Activated CD8-positive, alpha-beta memory T cell treated with anti-CD3 and anti-CD28 coated beads for 1 hour (primary cell): ENCODE data around the gene RBM44.
"Not testable (repeated sequence)": the region's sequence is repeated elsewhere in the genome, so short reads cannot be mapped to it uniquely, and the experiment has no call there.

ENCODE experiments used
- DNase-seq, 2 donors: peaks; one replicate each; pipeline ENCODE4 v3.0.0-alpha.2; 2020; ENCODE audit warnings: low read depth in 1 of 2; ENCODE audit errors: extremely low read depth in 1 of 2

The RBM44 gene

DNA sequence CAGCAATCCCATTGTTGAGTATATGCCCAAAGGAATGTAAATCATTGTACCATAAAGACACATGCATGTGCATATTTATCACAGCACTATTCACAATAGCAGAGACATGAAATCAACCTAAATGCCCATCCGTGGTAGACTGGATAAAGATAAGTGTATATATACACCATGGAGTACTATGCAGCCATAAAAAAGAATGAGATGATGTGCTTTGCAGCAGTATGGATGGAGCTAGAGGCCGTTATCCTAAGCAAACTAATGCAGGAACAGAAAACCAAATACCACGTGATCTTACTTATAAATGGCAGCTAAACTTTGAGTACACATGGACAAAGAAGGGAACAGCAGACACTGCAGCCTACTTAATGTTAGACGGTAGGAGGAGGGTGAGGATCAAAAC is 42.5 kb downstream of the RBM44 start:
- DNase-seq = no peak

DNA sequence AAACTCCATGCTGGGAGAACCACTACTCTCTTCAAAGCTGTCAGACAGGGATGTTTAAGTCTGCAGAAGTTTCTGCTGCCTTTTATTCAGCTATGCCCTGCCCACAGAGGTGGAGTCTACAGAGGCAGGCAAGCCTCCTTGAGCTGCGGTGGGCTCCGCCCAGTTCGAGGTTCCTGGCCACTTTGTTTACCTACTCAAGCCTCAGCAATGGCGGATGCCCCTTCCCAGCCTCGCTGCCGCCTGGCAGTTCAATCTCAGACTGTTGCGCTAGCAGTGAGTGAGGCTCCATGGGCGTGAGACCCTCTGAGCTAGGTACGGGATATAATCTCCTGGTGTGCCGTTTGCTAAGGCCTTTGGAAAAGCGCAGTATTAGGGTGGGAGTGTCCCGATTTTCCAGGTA is 50.4 kb downstream of the RBM44 start:
- DNase-seq = not testable (repeated sequence)

DNA sequence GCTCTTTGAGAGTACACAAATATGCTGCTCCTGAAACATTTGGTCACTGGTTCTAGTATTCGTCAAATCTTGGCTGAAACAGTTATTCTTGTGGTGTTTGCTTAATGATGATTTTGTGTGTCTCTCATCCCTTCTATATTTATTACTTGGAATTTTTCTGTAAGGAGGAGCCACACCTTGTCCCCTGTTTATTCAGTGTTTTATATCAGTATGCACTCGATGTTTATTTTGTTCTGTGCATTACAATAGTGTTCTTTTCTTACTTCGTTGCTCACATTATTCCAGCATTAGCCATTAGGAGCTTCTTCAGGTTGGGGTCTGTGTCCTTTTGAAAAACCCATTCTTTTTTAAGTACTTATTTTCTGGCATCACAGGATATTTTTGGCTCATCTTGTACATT is 55.7 kb downstream of the RBM44 start:
- DNase-seq = no peak

DNA sequence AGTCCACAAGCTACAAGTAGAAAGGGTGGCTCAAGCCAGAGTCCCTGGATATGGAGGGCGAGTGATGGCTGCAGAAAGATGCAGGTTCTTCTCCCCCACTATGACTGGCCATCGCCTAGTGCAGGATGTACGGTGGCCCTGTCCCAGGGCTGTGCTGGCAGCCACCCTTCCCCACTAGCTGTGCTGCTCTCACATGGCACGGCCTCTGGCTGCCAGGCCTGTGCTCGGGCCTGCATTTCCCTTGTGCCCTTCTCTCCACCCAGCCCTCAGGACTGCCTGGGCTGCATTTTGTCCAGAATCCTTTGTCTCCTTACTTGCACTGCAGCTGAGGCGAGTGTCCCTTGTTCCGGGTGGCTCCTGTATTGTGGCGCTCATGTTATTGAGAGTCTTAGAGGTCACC is 59.2 kb downstream of the RBM44 start:
- DNase-seq = no peak

DNA sequence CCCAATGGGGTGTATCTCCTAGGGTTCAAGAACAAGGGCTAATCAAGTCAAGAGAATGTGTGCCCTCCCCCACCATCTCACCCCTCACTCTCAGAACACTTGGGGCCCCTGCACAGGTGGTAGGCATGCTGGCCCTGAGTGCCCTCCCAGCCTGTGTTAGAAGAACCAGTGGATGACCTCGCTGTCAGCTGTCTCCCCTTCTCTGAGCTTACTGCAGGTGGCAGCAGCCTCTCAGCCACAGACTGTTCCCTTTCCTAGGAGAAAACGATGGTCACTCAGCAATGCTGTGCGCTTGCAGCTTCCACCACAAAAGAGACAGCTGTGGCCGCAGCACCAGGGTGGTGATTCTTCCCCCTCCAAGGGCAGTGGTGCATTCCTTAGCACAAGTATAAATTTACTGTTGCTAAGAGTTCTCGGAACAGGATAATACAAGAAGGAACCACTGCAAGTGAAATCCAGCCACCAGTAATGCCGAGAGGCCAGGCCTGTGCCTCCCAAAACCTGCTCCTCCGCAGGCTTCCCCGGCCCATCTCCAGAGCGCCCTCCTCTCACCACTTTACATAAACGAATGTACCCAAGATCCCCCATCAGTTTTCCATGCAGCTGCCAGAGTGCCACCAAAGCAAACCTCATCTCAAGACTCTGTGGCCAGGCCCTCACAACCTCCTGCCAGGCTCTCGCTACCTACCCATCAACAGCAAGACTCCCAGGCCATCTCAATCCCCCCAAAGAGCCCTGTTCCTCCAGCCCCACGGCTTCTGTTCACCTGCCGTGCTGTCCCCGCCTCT is 59.9 kb downstream of the RBM44 start:
- DNase-seq = no peak

DNA sequence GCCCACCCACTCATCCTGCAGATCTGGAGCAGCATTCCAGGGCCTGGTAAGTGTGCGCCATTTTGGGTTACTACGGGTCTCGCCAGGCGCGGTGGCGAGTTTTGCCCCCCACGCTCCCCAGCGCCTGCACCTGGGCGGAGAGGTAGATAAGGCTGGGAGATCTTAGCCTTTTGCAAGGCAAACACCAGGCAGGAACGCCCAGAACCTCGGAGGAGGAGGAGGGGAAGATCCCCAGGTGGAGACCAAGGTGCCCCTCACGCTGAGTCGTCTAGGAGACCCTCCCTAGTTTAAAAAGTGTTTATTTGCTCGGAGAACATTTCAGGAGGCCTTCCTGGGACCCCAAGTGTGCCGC is 60.5 kb downstream of the RBM44 start:
- no peak for DNase-seq

DNA sequence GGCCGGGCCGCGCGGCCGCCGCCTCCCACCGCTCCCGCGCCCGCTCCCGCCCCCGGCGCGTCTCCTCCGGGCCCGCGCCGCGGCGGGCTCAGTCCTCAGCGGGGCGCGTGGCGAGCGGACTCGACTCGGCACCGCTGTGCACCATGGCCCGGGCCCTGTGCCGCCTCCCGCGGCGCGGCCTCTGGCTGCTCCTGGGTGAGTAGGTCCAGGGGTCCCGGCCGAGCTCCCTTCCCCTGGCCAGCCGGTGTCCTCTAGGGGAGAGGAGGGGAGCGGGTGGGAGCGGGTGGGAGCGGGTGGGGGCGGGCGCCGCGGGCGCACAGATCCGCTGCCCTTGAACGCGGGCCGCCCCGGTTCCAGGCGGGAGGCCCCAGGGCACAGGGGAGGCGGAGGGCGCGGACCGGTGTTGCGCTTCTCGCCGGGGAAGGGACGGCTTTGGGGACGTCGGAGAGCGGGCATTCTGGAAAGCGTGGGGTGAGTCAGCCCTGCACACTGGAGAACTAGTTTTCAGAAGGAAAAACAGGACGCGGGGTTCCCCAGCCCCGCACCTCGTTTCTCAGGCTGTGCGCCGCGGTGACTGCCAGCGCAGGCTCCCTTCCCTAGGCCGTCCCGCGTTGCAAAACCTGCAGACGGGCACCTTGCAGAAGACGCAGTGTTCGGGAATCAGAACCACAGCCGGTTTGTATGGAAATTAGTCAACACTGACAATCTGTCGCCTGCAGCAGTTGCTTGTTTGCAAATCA is 61.1 kb downstream of the RBM44 start, which contains the start of gene RAMP1:
Gene RAMP1 (plus strand): TSS at position 91 of the 740 bp plus-strand sequence. CDS start 53 bp downstream, at position 144.
- DNase-seq = no peak

DNA sequence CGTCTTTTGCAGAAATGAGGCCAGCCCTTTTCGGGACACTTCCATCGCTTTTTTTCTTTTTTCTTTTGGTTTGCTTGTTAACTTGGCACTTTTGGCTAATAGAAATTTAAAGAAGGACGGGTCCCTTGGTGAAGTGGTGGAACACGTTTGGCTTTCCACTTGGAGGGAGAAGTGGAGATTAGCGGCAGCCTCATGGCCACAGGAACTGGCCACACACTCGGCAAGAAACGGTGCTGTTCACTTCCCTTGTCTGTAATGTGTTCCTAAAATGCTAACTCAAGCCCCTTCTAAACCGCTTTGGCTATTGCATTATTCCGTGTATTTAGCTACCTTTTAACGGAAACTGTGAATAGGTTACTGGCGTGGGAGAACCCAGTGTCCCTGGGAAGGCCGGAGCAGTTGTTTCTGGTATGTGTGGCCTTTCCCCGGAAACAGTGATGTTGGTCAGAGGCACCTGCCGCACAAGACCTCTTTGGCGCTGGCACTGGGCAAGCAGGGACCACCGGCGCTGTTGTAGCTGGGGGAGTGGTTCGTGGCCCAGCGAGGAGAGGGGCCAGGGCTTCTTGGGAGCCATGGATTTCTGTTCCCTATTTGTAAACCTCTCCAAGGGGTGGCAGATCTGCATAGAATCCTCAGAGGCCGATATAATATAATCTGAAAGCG is 61.8 kb downstream of the RBM44 start:
- DNase-seq = no peak

DNA sequence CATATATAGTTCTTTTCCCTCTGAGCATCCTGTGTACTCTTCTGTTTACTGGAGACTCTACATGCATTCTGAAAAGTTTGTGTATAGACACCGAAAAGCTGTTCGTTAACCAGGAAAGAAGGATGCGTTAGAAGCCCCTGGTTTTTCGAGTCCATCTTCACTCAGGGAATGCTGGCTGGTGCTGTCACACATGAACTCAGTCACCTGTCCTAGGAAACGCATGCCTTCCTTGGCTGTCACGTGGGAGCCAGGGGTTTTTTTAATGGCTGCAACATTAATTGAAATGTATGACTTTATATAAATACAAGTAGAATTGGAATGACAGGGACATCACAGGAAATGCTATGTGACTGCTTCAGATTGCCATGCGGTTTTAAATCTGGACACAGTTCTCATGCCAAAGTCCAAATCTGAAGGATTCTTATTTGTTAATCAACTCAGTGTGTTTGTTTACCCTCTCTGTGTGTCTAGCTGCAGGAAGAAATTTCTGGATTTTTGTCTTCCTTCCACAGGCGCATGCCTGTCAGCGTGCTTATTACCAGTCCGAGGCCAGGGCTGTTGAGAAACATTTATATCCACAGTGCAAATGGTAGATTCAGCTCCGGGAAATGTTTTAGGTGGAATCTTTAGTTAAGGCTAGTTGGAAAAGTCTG is 63.4 kb downstream of the RBM44 start:
- no peak for DNase-seq

DNA sequence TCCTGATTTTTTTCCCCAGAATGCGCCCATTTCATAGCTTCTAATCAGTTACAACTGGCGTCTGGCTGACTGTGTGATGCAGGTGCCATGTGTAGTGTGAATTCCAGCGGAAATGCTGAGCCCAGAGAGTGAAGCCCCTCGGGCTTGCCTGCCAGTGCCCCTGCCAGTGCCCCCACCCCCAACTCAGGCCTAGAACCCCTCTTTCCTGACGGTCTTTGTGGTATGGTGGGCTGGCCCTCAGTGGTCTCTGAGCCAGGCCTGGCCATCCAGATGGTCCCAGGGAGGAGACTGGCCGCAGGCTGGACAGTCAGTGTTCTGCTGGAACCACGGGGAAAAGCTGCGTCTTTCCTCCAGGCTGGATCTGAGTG is 63.9 kb downstream of the RBM44 start:
- DNase-seq = no peak

DNA sequence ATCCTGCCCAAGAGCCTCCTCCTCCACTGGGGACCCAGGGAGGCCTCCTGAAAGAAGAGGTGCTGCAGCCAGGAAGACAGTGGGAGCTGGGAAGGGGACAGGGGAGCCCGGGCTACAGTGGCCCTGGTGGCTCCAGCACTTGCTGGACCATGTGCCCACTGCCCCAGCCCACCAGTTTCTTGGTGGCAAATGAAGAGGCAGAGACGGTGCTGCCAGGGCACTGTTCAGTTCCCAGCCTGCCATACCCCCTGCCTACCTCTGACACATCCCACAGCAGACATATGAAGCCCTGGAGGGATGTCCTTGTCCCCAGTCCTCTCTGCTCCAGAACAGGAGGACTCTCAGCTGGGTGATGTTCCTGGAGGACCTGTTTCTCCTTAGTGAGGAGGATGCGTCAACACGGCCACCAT is 64.5 kb downstream of the RBM44 start:
- DNase-seq = no peak

DNA sequence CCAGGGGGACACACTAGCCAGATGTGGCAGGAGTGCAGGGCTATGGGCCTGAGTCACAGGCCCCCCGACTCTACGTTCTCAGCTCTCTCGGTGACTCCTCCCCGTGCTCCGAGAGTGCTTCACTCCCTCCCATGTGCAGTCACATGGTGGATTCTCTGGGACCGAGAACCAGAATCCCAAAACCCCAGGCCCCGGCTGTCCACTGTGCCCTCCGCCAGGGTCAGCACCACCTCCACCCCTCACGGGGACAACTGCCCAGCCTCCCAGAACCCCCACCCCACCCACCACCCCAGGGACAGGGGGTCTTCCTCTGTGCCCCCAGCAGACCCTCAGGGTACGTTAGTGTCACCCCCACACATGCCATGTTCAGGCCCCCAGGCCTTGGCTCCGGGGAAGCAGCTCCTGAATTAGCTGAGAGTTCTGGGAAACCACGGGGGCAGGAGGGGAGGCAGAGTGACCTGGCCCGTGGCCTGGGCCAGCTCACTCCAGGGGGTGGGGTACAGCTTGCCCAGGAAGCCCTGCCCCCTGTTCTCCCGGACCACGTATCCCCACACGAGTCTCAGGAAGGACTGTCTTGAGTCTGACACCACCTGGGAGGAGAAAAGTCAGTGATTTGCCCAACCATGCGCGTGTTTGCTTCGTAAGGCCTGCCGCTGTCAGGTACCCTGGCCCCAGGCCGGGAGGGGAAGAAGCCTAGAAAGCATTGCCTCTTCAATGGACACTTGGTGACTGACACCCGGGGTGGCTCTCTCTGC is 65.3 kb downstream of the RBM44 start:
- DNase-seq = no peak

DNA sequence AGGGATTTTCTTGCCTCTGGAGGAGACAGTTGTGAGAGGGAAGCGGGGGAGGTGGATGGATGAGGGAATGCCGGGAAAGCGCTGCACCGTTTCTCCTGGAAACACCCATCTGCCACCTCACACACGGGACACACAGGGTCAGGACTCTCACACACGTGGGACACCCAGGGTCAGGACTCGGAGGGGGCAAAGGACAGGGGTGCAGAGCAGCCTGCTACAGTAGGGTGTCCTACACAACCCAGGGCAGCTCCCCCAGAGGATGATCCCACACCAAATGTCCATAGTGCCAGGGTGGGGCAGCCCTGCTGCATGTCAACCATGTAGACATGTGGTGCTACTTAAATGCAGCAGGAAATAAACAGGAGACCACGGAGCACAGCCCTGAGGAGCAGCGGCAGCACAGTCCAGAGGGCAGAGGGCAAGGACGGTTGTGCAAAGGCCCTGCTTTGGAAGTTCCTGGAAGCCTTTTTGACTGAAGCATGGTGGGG is 65.9 kb downstream of the RBM44 start:
- no peak for DNase-seq

DNA sequence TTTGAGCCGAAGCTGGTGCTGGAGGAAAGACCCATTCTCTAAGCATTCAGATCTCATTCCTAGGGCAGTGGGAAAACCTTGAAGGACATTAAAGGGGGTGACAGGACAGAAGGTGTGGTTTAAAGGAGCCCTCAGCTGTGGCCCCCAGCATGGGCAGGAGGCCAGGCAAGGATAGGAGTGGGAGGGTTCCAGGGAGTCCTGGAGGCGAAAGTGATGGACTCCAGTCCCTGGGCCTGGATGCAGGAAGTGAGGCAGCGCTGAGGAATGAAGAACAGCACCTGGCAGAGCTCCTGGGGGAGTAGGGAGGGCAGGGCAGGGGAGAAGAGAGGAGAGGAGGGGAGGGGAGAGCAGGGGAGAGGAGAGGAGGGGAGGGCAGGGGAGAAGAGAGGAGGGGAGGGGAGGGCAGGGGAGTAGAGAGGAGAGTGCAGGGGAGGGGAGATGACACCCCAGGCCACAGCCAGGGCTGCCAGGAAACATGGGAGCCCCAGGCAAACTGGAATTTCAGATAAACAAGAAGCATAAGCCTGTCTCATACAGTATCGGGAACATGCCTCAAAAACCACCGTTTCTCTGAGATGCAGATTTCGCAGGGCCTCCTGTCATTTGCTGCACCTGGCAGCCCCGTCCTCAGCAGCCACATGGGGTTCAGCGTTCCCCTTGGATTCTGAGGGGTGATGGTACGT is 66.5 kb downstream of the RBM44 start:
- no peak for DNase-seq

DNA sequence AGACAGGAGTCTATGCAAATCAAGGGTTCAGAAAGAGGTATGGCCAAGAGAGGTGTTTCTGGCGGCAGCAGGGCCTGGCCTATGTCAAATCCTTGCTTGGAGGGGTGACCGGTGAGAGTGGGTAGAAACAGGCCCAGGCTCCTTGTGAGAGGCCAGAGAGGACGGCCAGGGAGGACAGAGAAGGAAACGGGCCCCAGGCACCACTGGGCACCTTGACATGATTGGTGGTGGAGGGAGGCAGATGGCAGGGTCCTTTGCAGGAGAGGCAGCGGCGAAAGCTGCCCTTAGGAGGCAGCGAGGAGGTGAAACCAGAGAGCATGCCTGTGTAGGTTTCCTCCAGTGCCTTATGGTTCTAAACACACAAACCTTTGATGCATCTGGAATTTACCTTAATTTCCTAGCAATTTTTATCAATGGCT is 67.1 kb downstream of the RBM44 start:
- DNase-seq = no peak

DNA sequence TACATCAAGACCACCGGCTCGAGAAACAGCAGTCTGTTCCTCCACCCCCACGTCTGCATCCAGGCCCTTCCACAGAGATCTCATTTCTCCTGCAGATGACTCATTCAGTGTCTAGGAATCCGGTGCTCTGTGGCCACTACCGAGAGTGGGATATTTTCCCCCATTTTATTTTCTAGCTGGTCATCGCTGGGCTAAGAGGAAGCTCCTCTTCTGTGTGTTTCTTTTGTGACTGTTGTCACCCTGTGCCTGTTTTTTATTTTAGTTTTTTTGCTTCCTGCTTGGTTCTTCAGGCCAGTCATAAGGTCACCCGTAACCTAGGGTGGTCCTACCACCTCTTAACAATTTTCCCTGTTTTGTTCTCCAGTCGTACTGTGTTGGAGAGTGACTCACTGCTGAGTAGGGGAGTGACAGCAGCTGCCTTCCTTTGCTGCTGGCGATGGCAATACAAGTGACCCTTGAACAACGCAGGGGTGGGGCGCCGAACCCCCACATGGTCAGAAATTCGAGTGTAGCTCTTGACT is 67.6 kb downstream of the RBM44 start:
- DNase-seq = no peak

DNA sequence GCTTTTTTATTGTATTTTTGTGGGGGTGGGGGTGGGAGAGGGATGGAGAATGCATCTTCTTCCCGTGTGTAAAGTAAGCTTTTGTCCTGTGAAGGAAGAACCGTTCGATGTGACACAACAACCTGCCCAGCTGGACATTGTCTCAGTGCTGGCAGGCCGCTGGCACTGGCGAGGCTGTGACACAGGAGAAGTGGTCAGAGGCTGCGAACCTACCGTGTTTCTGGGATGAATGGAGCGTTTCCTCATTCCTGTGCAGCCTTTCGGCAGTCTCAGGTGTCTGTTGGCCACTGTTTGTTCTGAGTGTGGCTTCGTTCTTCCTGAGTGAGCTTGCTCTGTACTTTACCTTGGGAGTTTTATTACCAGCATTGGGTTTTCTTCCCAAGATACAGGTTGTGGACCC is 68.9 kb downstream of the RBM44 start:
- no peak for DNase-seq

DNA sequence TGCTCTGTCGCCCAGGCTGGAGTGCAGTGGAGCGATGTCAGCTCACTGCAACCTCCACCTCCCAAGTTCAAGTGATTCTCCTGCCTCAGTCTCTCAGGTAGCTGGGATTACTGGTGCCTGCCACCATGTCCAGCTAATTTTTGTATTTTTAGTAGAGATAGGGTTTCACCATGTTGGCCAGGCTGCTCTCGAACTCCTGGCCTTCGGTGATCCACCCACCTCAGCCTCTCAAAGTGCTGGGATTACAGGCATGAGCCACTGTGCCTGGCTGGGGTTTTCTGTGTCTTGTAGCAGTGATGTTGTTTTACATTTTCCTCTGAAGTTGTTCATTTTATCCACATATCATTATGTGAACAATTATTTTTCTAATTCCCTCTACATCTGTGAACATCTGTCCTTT is 69.5 kb downstream of the RBM44 start:
- DNase-seq = not testable (repeated sequence)

DNA sequence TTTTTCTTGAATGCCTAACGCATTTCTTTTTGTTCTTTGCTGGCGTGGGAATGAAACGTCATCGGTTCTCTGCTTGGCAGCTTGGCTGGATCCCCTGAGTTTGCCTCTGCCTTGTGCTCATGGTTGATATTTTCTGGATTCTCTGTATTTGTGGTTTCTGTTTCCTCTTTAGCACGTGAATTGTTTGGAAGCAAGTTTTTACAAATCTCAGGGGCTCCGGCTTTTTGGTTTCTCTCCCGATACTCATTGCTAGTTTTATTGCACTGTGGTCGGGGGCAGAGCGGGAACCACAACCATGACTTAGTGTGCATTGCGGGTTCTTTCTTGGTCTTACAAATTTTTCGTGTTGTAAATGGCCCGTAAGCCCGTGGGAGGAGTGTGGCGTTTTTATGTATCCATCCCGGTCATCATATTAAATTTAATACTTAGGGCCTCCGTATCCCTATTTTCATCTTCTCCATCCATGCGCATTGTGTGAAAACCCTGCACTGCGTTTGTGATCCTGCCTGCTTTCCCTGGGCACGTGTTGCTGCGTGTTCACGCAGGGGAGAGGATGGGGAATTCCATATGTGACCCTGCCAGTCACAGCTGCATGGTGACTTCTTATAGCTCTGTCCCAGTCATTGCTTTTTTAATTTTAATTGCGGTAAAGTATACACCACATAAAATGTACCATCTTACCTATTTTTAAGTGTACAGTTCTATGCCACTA is 70.2 kb downstream of the RBM44 start:
- no peak for DNase-seq
